H1 (cell line): Measurements from ENCODE around the gene PLCL2. TPM values are rescaled to one million over a fixed set of nuclear protein-coding genes. Genes with fewer than 3 reads are reported as not detected.

Experiments
- CBX5 ChIP-seq: fragments of 300-800, 300-1000 bp; sonication (generic); IDR thresholded peaks from 2 replicates; pipeline ENCODE4 v1.7.1; 2016; ENCODE audit warnings: antibody characterized with exemption, low read length, low read depth
- CHD7 ChIP-seq: fragments of 300-600 bp; sonication (generic); IDR thresholded peaks from 2 replicates; pipeline ENCODE4 v1.7.1; 2012; ENCODE audit warnings: low read length, moderate library complexity, mild to moderate bottlenecking, inconsistent platforms; ENCODE audit not compliant: insufficient replicate concordance
- JUND ChIP-seq: IDR thresholded peaks from 2 replicates; pipeline ENCODE4 v1.6.1; 2011; ENCODE audit warnings: mild to moderate bottlenecking, improper control_type of control experiment, low read length
- RAD21 ChIP-seq, 2 experiments: IDR thresholded peaks in 1 of 2; conservative IDR thresholded peaks in 1 of 2; 2 replicates each; pipeline ENCODE4 v1.6.1; 2011; ENCODE audit warnings: low read depth in 2 of 2, low read length in 2 of 2, improper control_type of control experiment in 1 of 2, inconsistent platforms in 1 of 2, mild to moderate bottlenecking in 1 of 2, moderate library complexity in 1 of 2
- SRF ChIP-seq: IDR thresholded peaks from 2 replicates; pipeline ENCODE4 v1.6.1; 2011; ENCODE audit warnings: mild to moderate bottlenecking, low read depth, low read length, moderate library complexity
- TBP ChIP-seq: IDR thresholded peaks from 2 replicates; pipeline ENCODE4 v1.6.1; 2011; ENCODE audit warnings: low read depth, low read length, improper control_type of control experiment
- polyA plus RNA-seq, 7 experiments: library from polyadenylated mRNA; depleted of rRNA in 3 of 7; stranded (reverse) in 5 of 7; unstranded in 2 of 7; fragments of >200 nt in 5 of 7; fragments of 200-250 nt in 2 of 7; gene quantifications; 1 replicate in 5 of 7; 2 replicates in 1 of 7; 4 replicates in 1 of 7; pipeline versions ENCODE4 v1.2.1 to v1.2.3, GENCODE V29; 2011 to 2013; ENCODE audit warnings: missing spikeins in 2 of 7, mixed read lengths in 2 of 7
- total RNA-seq: library from RNA; stranded (reverse); fragmentation: NEBNext Ultra II Directional; extraction: Animal tissue kit (Norgen Biotek cat#: 25700); gene quantifications from 2 replicates; pipeline ENCODE4 v1.2.1, GENCODE V29; 2021

The PLCL2 gene
- total and polyA plus RNA-seq, 2 of the 8 experiments (the other 6 are each of a cell fraction or from before 2014, with no cell fraction given) = 3.5 to 6.8 TPM

DNA sequence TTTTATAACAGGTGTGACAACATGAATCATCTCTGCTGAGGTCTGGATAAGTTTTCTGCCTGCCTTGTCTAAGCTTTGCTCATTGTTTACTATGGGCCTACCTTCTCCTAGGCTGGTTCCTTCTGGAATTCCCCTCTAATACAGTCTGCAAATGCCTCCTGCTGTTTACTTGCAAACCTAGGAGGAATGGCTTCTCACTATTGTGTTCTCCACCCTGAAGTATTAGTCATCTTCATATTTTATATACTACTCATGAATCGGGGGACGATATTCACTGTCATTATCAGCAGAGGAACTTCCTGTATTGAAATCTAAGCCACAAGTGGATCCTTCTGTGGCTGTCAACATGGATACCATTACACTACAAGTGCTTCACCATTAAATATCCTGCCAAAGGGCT, 154.8 kb downstream of the PLCL2 start (continued):
- no peak for TF ChIP-seq CHD7
- TF ChIP-seq TBP = no peak
- no peak for TF ChIP-seq SRF
- no peak for TF ChIP-seq RAD21 (IDR thresholded peaks at IDR 0.05 in 1 of 2, conservative IDR thresholded peaks at IDR 0.05 in 1 of 2; ENCODE audit: low read depth in 2 of 2, low read length in 2 of 2)
- TF ChIP-seq JUND = no peak
- no peak for TF ChIP-seq CBX5
- TF ChIP-seq, all 59 proteins: peak for 0
